Measurements from ENCODE around the gene OTULIN. TPM values are rescaled to one million over a fixed set of nuclear protein-coding genes. Genes with fewer than 3 reads are reported as not detected.

The OTULIN gene
- total and polyA plus RNA-seq, 2 of the 8 experiments (the other 6 are each of a cell fraction or from before 2014, with no cell fraction given), result 5.2 to 34.8 TPM

GRCh38 chr5:14701556-14701955, 37.0 kb downstream of the OTULIN start (continued):
- TF ChIP-seq MAX (IDR thresholded peaks at IDR 0.05) (no peak), E2F6 (IDR thresholded peaks at IDR 0.05) (no peak), JUND (IDR thresholded peaks at IDR 0.05; ENCODE audit: low read length) (no peak), EZH2 (IDR thresholded peaks at IDR 0.05; ENCODE audit: low read depth, low read length, severe bottlenecking) (no peak), CHD2 (IDR thresholded peaks at IDR 0.05; ENCODE audit: low read length) (no peak), RFX5 (IDR thresholded peaks at IDR 0.05; ENCODE audit: borderline replicate concordance, low read depth, low read length) (no peak), CREB1 (IDR thresholded peaks at IDR 0.05) (no peak)
